ENCODE measurements around the gene TTC7B. TPM values are rescaled to one million over a fixed set of nuclear protein-coding genes. Genes with fewer than 3 reads are reported as not detected.
"Not testable (repeated sequence)": the region's sequence is repeated elsewhere in the genome, so short reads cannot be mapped to it uniquely, and the experiment has no call there.

TTC7B gene
- polyA plus RNA-seq, 1 donor from 2014 or later: 19.9 TPM

DNA sequence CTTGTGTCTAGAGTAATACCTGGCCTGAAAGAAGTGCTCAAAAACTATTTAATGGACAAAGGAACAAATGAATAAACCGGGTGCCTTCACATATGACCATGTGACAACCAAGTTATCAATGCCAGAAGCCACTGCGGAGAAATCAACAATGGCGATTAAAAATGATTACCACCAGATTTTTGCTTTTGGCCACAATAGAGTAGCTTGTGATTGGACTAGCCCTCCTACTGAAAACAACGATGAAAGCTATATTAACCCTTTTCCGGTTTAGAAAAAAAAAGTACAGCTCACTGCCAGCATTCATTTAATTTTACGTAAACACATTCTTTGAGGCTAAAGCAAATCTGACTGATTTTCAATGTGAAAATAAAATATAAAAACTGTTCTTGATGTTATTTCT lies 41.6 kb upstream of the TTC7B start:
- Histone ChIP-seq H2AFZ (ENCODE audit: low read depth, low read length) (no peak overlapping the region), H4K20me1 (ENCODE audit: insufficient read depth) (no peaks in the 10 kb centered on the region), H3F3A (ENCODE audit: insufficient read depth, low read length, poor library complexity, severe bottlenecking) (no peaks in the 10 kb centered on the region), H3K9me2 (ENCODE audit: insufficient read depth, low read length) (no peaks in the 10 kb centered on the region), H3K27me3 (ENCODE audit: insufficient read depth, low read depth, low read length) (no peaks in the 10 kb centered on the region), H3K4me2 (ENCODE audit: low read length) (no peak overlapping the region), H3K79me2 (replicated peaks; ENCODE audit: insufficient read depth, low read length) (no peaks in the 10 kb centered on the region), H3K9me3 (ENCODE audit: low read length) (no peaks in the 10 kb centered on the region), H3K36me3 (ENCODE audit: insufficient read depth, low read length) (no peaks in the 10 kb centered on the region), H3K27ac (ENCODE audit: low read length) (no peak overlapping the region), H3K4me3 (ENCODE audit: low read length) (no peak overlapping the region), H3K9ac (ENCODE audit: low read length) (no peak overlapping the region)
- TF ChIP-seq RAD21 (conservative IDR thresholded peaks at IDR 0.05) (no peak), CTCF (IDR thresholded peaks at IDR 0.05; ENCODE audit: poor library complexity, severe bottlenecking) (no peak), POLR2AphosphoS5 (IDR thresholded peaks at IDR 0.05) (no peak), SMC3 (conservative IDR thresholded peaks at IDR 0.05; ENCODE audit: poor library complexity) (no peak), EP300 (conservative IDR thresholded peaks at IDR 0.05; ENCODE audit: poor library complexity, severe bottlenecking) (no peak), EZH2 (IDR thresholded peaks at IDR 0.05; ENCODE audit: borderline replicate concordance, insufficient read depth, low read length, poor library complexity, severe bottlenecking) (no peak), MXI1 (conservative IDR thresholded peaks at IDR 0.05; ENCODE audit: poor library complexity, severe bottlenecking) (no peak), TAF1 (IDR thresholded peaks at IDR 0.05; ENCODE audit: low read depth) (no peak)
- TF ChIP-seq, protein P1, sequence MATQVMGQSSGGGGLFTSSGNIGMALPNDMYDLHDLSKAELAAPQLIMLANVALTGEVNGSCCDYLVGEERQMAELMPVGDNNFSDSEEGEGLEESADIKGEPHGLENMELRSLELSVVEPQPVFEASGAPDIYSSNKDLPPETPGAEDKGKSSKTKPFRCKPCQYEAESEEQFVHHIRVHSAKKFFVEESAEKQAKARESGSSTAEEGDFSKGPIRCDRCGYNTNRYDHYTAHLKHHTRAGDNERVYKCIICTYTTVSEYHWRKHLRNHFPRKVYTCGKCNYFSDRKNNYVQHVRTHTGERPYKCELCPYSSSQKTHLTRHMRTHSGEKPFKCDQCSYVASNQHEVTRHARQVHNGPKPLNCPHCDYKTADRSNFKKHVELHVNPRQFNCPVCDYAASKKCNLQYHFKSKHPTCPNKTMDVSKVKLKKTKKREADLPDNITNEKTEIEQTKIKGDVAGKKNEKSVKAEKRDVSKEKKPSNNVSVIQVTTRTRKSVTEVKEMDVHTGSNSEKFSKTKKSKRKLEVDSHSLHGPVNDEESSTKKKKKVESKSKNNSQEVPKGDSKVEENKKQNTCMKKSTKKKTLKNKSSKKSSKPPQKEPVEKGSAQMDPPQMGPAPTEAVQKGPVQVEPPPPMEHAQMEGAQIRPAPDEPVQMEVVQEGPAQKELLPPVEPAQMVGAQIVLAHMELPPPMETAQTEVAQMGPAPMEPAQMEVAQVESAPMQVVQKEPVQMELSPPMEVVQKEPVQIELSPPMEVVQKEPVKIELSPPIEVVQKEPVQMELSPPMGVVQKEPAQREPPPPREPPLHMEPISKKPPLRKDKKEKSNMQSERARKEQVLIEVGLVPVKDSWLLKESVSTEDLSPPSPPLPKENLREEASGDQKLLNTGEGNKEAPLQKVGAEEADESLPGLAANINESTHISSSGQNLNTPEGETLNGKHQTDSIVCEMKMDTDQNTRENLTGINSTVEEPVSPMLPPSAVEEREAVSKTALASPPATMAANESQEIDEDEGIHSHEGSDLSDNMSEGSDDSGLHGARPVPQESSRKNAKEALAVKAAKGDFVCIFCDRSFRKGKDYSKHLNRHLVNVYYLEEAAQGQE (IDR thresholded peaks at IDR 0.05; ENCODE audit: borderline replicate concordance): no peak

DNA sequence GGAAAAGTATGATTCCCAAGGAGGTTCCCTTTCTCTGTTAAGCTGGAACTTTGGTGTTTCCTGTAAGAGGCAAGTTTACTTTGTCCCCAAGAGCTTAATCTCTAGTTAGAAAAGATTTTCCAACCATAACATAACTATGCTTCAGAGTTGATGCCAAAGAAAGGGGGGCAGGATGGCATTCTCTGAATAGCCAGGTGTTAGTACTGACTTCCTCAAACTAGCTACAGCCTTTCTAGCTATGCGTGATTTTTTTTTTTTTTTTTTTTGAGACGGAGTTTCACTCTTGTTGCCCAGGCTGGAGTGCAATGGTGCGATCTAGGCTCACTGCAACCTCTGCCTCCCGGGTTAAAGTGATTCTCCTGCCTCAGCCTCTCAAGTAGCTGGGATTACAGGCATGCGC lies 39.9 kb upstream of the TTC7B start:
- not testable (repeated sequence) for H3K9me2 ChIP-seq (ENCODE audit: insufficient read depth, low read length); H3K4me3 ChIP-seq (ENCODE audit: low read length); H2AFZ ChIP-seq (ENCODE audit: low read depth, low read length); H3K79me2 ChIP-seq (replicated peaks; ENCODE audit: insufficient read depth, low read length); H3K4me2 ChIP-seq (ENCODE audit: low read length); H3F3A ChIP-seq (ENCODE audit: insufficient read depth, low read length, poor library complexity, severe bottlenecking); H3K27me3 ChIP-seq (ENCODE audit: insufficient read depth, low read depth, low read length); H3K27ac ChIP-seq (ENCODE audit: low read length); H4K20me1 ChIP-seq (ENCODE audit: insufficient read depth); H3K36me3 ChIP-seq (ENCODE audit: insufficient read depth, low read length); H3K9me3 ChIP-seq (ENCODE audit: low read length); H3K9ac ChIP-seq (ENCODE audit: low read length)

DNA sequence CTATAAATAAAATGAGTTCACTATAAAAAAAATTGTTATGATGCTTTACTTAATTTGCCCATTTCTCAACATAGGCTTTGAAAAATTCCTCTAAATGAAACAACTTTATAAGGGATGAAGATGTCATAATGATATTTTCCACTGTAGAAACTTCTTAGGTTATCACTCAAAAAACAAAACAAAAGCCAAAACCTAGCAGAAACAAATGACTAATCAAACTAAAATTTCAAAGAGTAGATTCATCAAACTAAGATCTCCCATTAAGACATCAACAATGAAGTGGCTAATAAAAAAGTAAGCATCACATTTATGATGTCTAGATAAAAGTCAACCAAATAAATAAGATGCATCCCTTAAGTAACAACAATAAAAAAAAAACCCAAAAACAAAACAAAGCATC lies 36.9 kb upstream of the TTC7B start:
- no peak overlapping the region for H2AFZ ChIP-seq (ENCODE audit: low read depth, low read length)
- no peak overlapping the region for H3K9ac ChIP-seq (ENCODE audit: low read length)
- no peaks in the 10 kb centered on the region for H3F3A ChIP-seq (ENCODE audit: insufficient read depth, low read length, poor library complexity, severe bottlenecking)
- H3K4me2 ChIP-seq (ENCODE audit: low read length): no peak overlapping the region
- TF ChIP-seq RAD21 (conservative IDR thresholded peaks at IDR 0.05) (no peak), SMC3 (conservative IDR thresholded peaks at IDR 0.05; ENCODE audit: poor library complexity) (no peak), EP300 (conservative IDR thresholded peaks at IDR 0.05; ENCODE audit: poor library complexity, severe bottlenecking) (no peak), EZH2 (IDR thresholded peaks at IDR 0.05; ENCODE audit: borderline replicate concordance, insufficient read depth, low read length, poor library complexity, severe bottlenecking) (no peak), CTCF (IDR thresholded peaks at IDR 0.05; ENCODE audit: poor library complexity, severe bottlenecking) (no peak), MXI1 (conservative IDR thresholded peaks at IDR 0.05; ENCODE audit: poor library complexity, severe bottlenecking) (no peak), POLR2AphosphoS5 (IDR thresholded peaks at IDR 0.05) (no peak), TAF1 (IDR thresholded peaks at IDR 0.05; ENCODE audit: low read depth) (no peak)
- TF ChIP-seq, protein P1 (IDR thresholded peaks at IDR 0.05; ENCODE audit: borderline replicate concordance): no peak
- H3K9me2 ChIP-seq (ENCODE audit: insufficient read depth, low read length): no peaks in the 10 kb centered on the region
- H3K27me3 ChIP-seq (ENCODE audit: insufficient read depth, low read depth, low read length): no peaks in the 10 kb centered on the region
- no peaks in the 10 kb centered on the region for H3K36me3 ChIP-seq (ENCODE audit: insufficient read depth, low read length)
- H3K4me3 ChIP-seq (ENCODE audit: low read length): no peak overlapping the region
- H3K9me3 ChIP-seq (ENCODE audit: low read length): no peaks in the 10 kb centered on the region
- no peaks in the 10 kb centered on the region for H3K79me2 ChIP-seq (replicated peaks; ENCODE audit: insufficient read depth, low read length)
- H3K27ac ChIP-seq (ENCODE audit: low read length): no peak overlapping the region
- H4K20me1 ChIP-seq (ENCODE audit: insufficient read depth): no peaks in the 10 kb centered on the region
